IPS-15b (cell line): ENCODE results near the gene LRMDA.

Source experiments
- H3K27me3 ChIP-seq: one replicate; pipeline ENCODE4 v1.6.1; 2013; ENCODE audit warnings: low read length; ENCODE audit not compliant: control insufficient read depth, insufficient read depth
- H3K36me3 ChIP-seq: one replicate; pipeline ENCODE4 v1.6.1; 2013; ENCODE audit warnings: low read length; ENCODE audit not compliant: control insufficient read depth, insufficient read depth
- H3K4me1 ChIP-seq: one replicate; pipeline ENCODE4 v1.6.1; 2013; ENCODE audit warnings: mild to moderate bottlenecking, low read length; ENCODE audit not compliant: control insufficient read depth, insufficient read depth
- H3K4me3 ChIP-seq: one replicate; pipeline ENCODE4 v1.5.1; 2013; ENCODE audit warnings: low read depth, low read length
- H3K9ac ChIP-seq: one replicate; pipeline ENCODE4 v1.6.1; 2013; ENCODE audit warnings: low read depth, mild to moderate bottlenecking, low read length
- H3K9me3 ChIP-seq: one replicate; pipeline ENCODE4 v1.6.1; 2013; ENCODE audit warnings: mild to moderate bottlenecking, low read length; ENCODE audit not compliant: control insufficient read depth, insufficient read depth

The LRMDA gene

DNA sequence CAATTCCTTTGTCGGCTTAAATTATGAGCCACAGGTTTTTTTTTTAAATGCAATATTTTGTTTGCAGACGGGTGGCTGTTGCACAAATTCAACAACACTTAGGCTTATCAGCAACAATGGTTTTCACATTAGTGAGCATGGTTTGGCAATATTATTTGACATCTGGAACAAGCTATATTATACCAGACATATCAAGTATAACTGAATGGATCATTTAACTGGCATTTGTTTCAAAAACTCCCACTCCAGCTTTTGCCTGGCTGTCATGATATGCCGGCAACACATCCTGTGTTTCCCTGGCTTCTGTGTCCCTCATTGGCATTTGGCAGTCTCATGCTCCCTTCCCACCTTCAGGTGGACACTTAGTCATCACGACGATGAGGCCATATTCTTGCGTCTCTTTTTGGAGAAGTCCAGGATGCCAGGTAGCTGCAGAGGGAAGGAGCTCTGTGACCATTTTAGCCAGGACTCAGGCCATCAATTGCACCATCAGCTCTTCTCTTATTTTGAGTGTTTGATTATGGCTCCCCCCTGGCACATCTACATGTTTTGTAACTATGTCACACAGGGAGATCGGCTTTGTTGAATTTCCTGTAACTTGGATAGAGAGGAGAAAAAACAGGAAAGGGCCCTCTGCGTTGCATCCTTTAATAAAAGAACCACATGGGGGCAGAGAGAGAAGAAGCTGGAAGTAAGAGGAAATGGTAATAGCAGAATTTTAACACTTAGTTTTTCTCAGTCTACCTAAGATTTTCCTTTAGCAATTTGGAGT lies 413.9 kb downstream of the LRMDA start:
- H3K9me3 ChIP-seq = no peaks in the 10 kb centered on the region
- no peaks in the 10 kb centered on the region for H3K4me1 ChIP-seq
- no peaks in the 10 kb centered on the region for H3K27me3 ChIP-seq
- no peak overlapping the region for H3K4me3 ChIP-seq
- no peaks in the 10 kb centered on the region for H3K36me3 ChIP-seq
- no peak overlapping the region for H3K9ac ChIP-seq

DNA sequence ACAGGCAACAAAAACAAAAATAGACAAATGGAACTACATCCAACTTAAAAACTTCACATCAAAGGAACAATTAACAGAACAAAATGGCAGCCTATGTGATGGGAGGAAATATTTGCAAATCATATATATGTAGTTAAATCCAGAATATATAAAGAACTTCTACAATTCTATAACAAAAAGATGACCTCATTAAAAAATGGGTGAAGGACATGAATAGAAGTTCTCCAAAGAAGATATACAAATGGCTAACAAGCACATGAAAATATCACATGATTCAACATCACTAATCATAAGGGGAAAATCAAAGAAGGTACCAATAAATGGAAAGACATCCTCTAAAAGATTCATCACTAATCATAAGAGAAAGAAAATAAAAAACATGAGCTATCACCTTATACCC lies 416.1 kb downstream of the LRMDA start:
- Histone ChIP-seq H3K27me3 (no peaks in the 10 kb centered on the region), H3K4me1 (no peaks in the 10 kb centered on the region), H3K9me3 (no peaks in the 10 kb centered on the region), H3K4me3 (no peak overlapping the region), H3K9ac (no peak overlapping the region), H3K36me3 (no peaks in the 10 kb centered on the region)

DNA sequence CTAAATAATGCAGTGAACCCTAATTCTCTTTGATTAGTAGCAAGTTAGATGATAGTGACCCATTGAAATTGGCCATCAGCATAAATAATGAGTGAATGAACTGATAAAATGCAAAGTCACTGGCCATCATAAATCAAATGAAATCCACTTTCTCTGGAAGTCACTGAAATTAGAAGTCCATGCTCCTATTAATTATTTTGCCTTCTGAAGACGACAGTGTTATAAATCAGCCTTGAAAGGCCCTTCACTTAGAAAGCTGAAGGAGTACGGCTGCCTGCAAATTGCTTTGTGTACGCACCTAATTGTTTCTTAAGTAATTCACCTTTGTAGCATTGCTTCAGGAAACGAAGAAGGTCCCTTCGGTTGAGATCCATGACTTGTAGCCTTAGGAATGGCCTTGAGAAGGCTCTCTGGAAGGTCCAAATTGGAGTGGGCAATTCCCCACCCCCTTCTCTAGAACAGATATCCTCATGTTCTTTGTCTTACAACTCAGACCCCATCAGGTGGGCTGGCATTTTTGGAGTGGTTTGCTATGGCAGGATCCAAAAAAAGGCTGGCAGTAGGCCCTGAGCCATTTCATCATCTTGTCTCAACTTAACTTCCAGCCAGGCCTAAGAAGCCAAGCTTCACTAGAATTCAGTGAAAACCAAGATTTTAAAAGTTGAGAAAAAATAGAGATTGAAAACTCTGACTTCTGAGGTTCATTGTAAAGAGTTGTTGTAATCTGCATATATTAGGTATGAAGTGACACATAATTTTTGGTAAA lies 420.3 kb downstream of the LRMDA start:
- Histone ChIP-seq H3K9ac (no peak overlapping the region), H3K36me3 (no peaks in the 10 kb centered on the region), H3K4me1 (no peaks in the 10 kb centered on the region), H3K4me3 (no peak overlapping the region), H3K27me3 (no peaks in the 10 kb centered on the region), H3K9me3 (no peaks in the 10 kb centered on the region)

DNA sequence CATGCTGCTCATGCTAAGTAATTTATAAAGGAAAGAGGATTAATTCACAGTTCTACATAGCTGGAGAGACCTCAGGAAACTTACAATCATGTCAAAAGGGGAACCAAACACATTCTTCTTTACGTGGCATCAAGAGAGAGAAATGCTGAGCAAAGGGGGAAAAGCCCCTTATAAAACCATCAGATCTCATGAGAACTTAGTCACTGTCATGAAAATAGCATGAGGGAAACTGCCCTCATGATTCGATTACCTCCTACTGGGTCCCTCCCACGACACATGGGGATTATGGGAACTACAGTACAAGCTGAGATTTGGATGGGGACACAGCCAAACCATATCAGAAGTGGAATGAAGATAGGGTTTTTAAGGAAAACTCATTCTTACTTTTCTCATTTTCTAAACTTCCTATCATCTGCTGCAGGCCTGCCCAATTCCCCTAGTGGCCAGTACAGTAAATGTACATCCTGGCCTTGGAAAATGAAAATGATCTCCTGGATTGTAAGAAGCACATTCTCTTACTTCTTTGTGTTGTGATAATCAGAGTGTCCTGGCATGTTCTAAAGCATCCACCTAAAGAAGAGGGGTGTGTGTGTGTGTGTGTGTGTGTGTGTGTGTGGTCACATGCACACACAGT lies 421.5 kb downstream of the LRMDA start:
- no peak overlapping the region for H3K9ac ChIP-seq
- no peaks in the 10 kb centered on the region for H3K9me3 ChIP-seq
- H3K4me1 ChIP-seq = peaks cover 3% of the 10 kb centered on the region
- H3K27me3 ChIP-seq = no peaks in the 10 kb centered on the region
- H3K4me3 ChIP-seq = no peak overlapping the region
- no peaks in the 10 kb centered on the region for H3K36me3 ChIP-seq

DNA sequence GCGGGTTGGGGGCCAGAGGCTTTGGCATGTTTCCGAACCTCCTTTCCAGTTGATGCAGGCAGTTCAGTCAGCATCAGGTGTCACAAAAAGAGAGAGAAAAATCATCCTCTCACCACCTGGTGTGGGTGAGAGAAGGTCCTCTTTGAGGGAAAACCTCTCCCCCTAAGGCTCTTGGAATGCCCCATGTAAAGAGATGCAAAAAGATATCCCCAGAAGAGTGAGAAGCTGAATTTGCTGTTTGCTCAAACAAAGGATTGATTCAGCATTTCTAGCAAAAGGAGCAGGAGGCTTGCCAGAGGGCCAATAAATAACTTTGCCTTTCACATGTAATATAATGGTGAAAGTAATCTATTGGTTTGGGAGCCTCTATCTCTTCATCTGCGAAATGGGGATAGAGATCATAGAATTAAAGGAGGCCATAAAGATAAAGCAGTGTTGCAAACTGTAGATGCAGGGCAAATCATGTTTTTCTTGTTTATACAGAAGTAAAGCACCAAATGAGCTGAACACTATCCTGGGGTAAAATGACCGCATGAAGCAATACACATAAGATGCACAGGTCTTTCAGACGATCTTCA lies 425.9 kb downstream of the LRMDA start:
- H3K27me3 ChIP-seq = no peaks in the 10 kb centered on the region
- no peak overlapping the region for H3K4me3 ChIP-seq
- H3K9ac ChIP-seq = no peak overlapping the region
- H3K9me3 ChIP-seq = no peaks in the 10 kb centered on the region
- no peaks in the 10 kb centered on the region for H3K36me3 ChIP-seq
- peaks cover 7% of the 10 kb centered on the region for H3K4me1 ChIP-seq

DNA sequence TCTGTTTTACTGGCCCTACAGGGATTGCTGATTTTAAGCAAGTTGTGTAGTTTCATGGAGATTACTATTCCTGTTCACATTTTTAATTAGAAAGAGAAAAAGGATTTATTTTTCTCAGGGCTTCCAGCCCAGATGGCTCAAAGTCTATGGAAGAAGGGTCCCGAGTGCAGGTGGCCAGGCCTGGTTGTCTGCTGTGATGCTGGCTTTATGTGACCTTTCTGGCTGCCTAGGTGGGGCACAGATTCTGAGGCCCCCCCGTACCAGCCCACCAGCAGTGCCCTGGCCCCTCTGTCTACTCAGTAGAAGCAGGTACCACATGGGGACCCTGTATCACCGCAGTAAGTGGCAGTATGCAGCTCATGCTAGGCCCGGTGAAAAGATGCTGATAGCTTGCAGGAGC lies 426.5 kb downstream of the LRMDA start:
- Histone ChIP-seq H3K9ac (no peak overlapping the region), H3K4me1 (peaks cover 7% of the 10 kb centered on the region), H3K4me3 (no peak overlapping the region), H3K36me3 (no peaks in the 10 kb centered on the region), H3K27me3 (no peaks in the 10 kb centered on the region), H3K9me3 (no peaks in the 10 kb centered on the region)

DNA sequence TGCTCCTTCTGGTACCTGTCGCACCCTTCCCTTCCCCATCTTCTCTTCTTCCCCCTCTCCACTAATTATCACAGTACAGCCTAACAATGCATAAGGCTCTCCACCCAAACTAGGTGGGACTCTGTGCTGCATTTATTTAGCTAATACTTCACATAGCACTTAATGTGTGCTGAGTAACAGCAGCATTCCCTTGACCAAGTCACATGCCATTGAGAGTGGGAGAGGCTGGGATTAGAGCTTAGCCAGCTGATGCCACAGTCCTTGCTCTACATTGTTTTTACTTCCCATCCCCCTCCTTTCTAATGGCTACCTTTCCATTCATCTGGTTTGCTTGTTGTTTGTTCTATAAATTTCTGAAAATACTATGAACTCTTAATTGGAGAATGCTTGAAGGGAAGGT lies 426.9 kb downstream of the LRMDA start:
- Histone ChIP-seq H3K9me3 (no peaks in the 10 kb centered on the region), H3K4me3 (no peak overlapping the region), H3K36me3 (no peaks in the 10 kb centered on the region), H3K4me1 (peaks cover 7% of the 10 kb centered on the region), H3K27me3 (no peaks in the 10 kb centered on the region), H3K9ac (no peak overlapping the region)

DNA sequence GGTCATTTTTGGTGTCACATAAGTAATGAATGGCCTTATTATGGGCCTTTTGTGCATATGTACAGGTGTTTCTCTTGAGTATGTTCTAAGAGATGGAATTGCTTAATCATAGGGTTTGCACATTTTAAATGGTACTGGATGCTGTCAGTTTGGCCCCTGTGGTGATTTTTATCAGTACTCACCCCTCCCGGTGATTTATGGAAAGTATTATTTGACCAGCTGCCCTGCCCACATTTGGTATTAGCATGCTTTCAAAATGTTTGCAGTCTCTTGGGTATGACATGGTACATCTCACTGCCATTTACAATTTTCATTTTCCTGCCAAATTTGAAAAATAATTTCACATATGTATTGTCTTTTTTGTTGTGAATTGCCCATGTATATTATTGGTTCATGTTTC lies 427.7 kb downstream of the LRMDA start:
- H3K36me3 ChIP-seq = no peaks in the 10 kb centered on the region
- H3K9me3 ChIP-seq = no peaks in the 10 kb centered on the region
- no peaks in the 10 kb centered on the region for H3K27me3 ChIP-seq
- no peak overlapping the region for H3K4me3 ChIP-seq
- H3K9ac ChIP-seq = no peak overlapping the region
- peaks cover 7% of the 10 kb centered on the region for H3K4me1 ChIP-seq

DNA sequence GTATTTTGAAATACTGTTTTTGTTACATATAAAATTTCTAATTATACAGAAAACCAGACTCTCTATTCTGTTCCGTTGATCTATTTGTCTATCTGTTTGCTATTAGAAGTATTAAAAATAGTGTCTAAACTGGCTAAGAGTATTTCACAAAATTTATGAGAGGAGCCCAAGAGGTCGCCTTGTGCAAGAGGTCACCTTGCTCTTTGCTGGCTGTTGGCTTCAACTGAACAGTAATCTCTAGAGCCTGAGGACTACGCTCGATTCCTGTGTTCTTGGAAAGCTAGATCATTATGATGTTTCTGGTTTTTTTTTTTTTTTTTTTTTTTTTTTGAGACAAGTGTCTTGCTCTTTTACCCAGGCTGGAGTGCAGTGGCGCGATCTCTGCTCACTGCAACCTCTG lies 428.6 kb downstream of the LRMDA start:
- H3K9me3 ChIP-seq = no peaks in the 10 kb centered on the region
- no peak overlapping the region for H3K4me3 ChIP-seq
- peaks cover 7% of the 10 kb centered on the region for H3K4me1 ChIP-seq
- H3K9ac ChIP-seq = no peak overlapping the region
- no peaks in the 10 kb centered on the region for H3K36me3 ChIP-seq
- no peaks in the 10 kb centered on the region for H3K27me3 ChIP-seq

DNA sequence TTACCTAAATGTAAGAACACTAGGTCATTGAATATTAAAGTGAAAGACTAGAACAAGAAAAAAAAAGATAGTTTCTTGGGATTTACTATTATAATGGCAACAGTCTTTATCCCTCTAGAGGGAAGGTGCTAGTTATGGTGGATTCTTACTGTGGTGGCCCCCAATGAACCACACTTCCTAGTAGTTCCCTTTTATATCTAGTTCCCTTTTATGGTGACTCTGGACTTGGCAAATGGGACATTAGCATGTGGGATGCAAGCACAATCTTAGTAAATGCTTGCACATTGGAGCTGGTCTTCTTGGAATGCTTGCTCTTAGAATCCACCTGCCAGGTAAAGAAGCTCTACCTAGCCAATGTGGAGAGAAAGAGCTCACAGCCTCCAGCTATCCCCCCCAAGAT lies 430.2 kb downstream of the LRMDA start:
- Histone ChIP-seq H3K36me3 (no peaks in the 10 kb centered on the region), H3K27me3 (no peaks in the 10 kb centered on the region), H3K4me3 (no peak overlapping the region), H3K9me3 (no peaks in the 10 kb centered on the region), H3K4me1 (peaks cover 7% of the 10 kb centered on the region), H3K9ac (no peak overlapping the region)

DNA sequence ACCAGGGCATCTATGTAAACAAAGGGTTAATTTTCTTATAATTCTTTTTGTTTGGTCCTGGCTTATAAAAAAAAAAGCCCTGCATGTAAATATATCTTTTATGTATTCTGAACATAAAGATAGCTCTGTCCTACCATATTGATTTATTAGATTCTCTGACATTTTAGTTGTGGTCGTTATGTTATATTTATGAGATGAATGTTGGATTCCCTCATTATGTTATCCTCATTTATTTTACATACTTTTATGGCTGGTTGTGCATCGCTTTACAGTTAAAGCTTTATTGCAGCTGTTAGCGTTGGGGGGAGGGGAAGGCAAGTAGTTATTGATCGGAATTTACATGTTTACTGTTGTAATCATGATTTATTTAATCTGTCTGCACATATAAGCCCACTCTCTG lies 431.5 kb downstream of the LRMDA start:
- Histone ChIP-seq H3K9me3 (no peaks in the 10 kb centered on the region), H3K4me1 (peaks cover 5% of the 10 kb centered on the region), H3K36me3 (no peaks in the 10 kb centered on the region), H3K9ac (no peak overlapping the region), H3K4me3 (no peak overlapping the region), H3K27me3 (no peaks in the 10 kb centered on the region)
